ENCODE results near the gene LRRC59. TPM values are rescaled to one million over a fixed set of nuclear protein-coding genes. Genes with fewer than 3 reads are reported as not detected.

The LRRC59 gene
- total and polyA plus RNA-seq, 2 of the 4 experiments (the other 2 are of a cell fraction): 139 to 233 TPM

DNA sequence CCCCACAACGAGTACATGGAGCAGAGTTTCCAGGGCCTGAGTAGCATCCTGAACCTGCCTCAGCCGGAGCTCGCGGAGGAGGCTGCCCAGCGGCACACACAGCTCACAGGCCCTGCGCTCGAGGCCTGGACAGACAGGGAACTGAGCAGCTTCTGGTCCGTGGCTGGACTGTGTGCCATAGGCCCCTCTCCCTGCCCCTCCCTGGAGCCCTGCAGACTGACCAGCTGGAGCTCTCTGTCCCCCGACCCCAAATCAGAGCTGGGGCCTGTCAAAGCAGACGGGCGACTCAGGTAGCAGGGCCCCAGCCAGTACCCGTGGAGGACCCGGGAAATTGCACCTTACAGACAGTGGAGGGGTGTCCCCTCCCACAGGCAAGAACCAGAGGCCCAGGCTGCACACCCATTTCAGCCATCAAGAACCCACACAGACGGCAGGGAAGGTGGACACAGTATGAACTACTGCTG is 37.3 kb downstream of the LRRC59 start:
- POLR2A ChIA-PET (ENCODE audit: unreplicated experiment): interaction anchor here (0.6 kb wide), 3 partner anchors 13 to 113 kb away, joined by 3 to 7 read pairs (median 4); no protein-coding TSS in a partner anchor
- peaks cover 48% of the 10 kb centered on the region for H3K36me3 ChIP-seq (ENCODE audit: control insufficient read depth, insufficient read depth, low read length)

More for the DNA sequence above, 37.3 kb downstream of the LRRC59 start:
- intact Hi-C loops (cut with micrococcal nuclease) (no loop called here), dilution Hi-C loops (cut with HindIII; ENCODE audit: low sequenced_read_pairs, unreplicated experiment) (no loop called here), in situ Hi-C loops (cut with MboI; ENCODE audit: low sequenced_read_pairs) (no loop called here)
- Histone ChIP-seq H4K20me1 (ENCODE audit: insufficient read depth, low read length) (peaks cover 19% of the 10 kb centered on the region; the same call in 1 of the 2 replicates), H3K18ac (ENCODE audit: low read depth, low read length) (no peak overlapping the region), H3K9me3 (ENCODE audit: control insufficient read depth, insufficient read depth, low read length) (no peaks in the 10 kb centered on the region), H2BK20ac (ENCODE audit: low read depth, low read length) (no peak overlapping the region), H2BK120ac (ENCODE audit: low read depth, low read length) (no peak overlapping the region), H3K56ac (ENCODE audit: extremely low read depth, insufficient read depth, low read length) (no peak overlapping the region), H4K8ac (ENCODE audit: low read depth in 2 of 2, low read length in 2 of 2) (no peak overlapping the region), H3K4me1 (ENCODE audit: control insufficient read depth, insufficient read depth, low read length) (peaks cover 11% of the 10 kb centered on the region), H3K9me1 (ENCODE audit: insufficient read depth, low read length) (peaks cover 9% of the 10 kb centered on the region; the same call in 1 of the 2 replicates), H3K4ac (ENCODE audit: low read depth, low read length) (no peak overlapping the region), H2AK9ac (replicated peaks; ENCODE audit: low read depth, low read length, poor library complexity) (no peak overlapping the region), H3K4me3 (ENCODE audit: insufficient read depth, low read depth, low read length) (no peak overlapping the region), H3K79me1 (ENCODE audit: low read depth in 1 of 2, low read length in 2 of 2) (peaks cover 3 to 11% of the 10 kb centered on the region in 2 experiments; a peak in 1 of 4 replicates), H3K4me2 (ENCODE audit: low read depth, low read length) (no peak overlapping the region), H2BK15ac (ENCODE audit: low read depth, low read length) (no peak overlapping the region), H3K27ac (ENCODE audit: insufficient read depth, low read length) (no peak overlapping the region), H3K14ac (replicated peaks; ENCODE audit: low read depth, low read length) (no peak overlapping the region), H2AK5ac (ENCODE audit: low read depth, low read length) (no peak overlapping the region), H3K23ac (ENCODE audit: low read depth, low read length) (no peak overlapping the region), H3K9ac (ENCODE audit: low read depth, low read length) (no peak overlapping the region), H3K27me3 (ENCODE audit: control insufficient read depth, insufficient read depth, low read length) (no peaks in the 10 kb centered on the region), H4K91ac (ENCODE audit: insufficient read depth, low read depth, low read length) (no peak overlapping the region), H2AFZ (replicated peaks; ENCODE audit: low read length, poor library complexity) (no peak overlapping the region), H4K5ac (ENCODE audit: low read depth, low read length) (no peak overlapping the region), H2BK5ac (ENCODE audit: low read depth, low read length, poor library complexity, severe bottlenecking) (no peak overlapping the region)
- 98% methylated on average over 7 of the region's 14 CpGs; no CpG with 5 or more reads in 1 of the 2 experiments for WGBS, 2 experiments (ENCODE audit: extremely low coverage in 2 of 2, insufficient read length in 1 of 2)
- CTCF ChIA-PET: interaction anchor here (0.7 kb wide), 1 partner anchor 13 kb away, joined by 6 read pairs; no protein-coding TSS in a partner anchor
- TF ChIP-seq RCOR1 (IDR thresholded peaks at IDR 0.05; ENCODE audit: insufficient replicate concordance, low read length) (no peak), BHLHE40 (IDR thresholded peaks at IDR 0.05; ENCODE audit: low read depth, low read length) (no peak), POLR2A (IDR thresholded peaks at IDR 0.05; ENCODE audit: low read depth, low read length) (no peak), SMC3 (IDR thresholded peaks at IDR 0.05; ENCODE audit: low read depth, low read length) (no peak), MAFK (IDR thresholded peaks at IDR 0.05; ENCODE audit: low read depth, low read length) (no peak), RFX5 (IDR thresholded peaks at IDR 0.05; ENCODE audit: low read depth, low read length) (no peak), CHD1 (IDR thresholded peaks at IDR 0.05; ENCODE audit: low read depth, low read length) (no peak), FOS (IDR thresholded peaks at IDR 0.05; ENCODE audit: low read depth, low read length) (no peak), MXI1 (IDR thresholded peaks at IDR 0.05; ENCODE audit: borderline replicate concordance, low read depth, low read length) (no peak), RAD21 (IDR thresholded peaks at IDR 0.05; ENCODE audit: low read length) (no peak), CEBPB (IDR thresholded peaks at IDR 0.05; ENCODE audit: low read depth, low read length) (no peak), MAZ (IDR thresholded peaks at IDR 0.05; ENCODE audit: borderline replicate concordance, low read depth, low read length) (no peak), NFE2L2 (IDR thresholded peaks at IDR 0.05; ENCODE audit: low read depth, low read length) (no peak)
- TF ChIP-seq, protein P1, sequence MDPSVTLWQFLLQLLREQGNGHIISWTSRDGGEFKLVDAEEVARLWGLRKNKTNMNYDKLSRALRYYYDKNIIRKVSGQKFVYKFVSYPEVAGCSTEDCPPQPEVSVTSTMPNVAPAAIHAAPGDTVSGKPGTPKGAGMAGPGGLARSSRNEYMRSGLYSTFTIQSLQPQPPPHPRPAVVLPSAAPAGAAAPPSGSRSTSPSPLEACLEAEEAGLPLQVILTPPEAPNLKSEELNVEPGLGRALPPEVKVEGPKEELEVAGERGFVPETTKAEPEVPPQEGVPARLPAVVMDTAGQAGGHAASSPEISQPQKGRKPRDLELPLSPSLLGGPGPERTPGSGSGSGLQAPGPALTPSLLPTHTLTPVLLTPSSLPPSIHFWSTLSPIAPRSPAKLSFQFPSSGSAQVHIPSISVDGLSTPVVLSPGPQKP (IDR thresholded peaks at IDR 0.05; ENCODE audit: borderline replicate concordance, low read depth, low read length): no peak
- TF ChIP-seq, protein P2, sequence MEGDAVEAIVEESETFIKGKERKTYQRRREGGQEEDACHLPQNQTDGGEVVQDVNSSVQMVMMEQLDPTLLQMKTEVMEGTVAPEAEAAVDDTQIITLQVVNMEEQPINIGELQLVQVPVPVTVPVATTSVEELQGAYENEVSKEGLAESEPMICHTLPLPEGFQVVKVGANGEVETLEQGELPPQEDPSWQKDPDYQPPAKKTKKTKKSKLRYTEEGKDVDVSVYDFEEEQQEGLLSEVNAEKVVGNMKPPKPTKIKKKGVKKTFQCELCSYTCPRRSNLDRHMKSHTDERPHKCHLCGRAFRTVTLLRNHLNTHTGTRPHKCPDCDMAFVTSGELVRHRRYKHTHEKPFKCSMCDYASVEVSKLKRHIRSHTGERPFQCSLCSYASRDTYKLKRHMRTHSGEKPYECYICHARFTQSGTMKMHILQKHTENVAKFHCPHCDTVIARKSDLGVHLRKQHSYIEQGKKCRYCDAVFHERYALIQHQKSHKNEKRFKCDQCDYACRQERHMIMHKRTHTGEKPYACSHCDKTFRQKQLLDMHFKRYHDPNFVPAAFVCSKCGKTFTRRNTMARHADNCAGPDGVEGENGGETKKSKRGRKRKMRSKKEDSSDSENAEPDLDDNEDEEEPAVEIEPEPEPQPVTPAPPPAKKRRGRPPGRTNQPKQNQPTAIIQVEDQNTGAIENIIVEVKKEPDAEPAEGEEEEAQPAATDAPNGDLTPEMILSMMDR (conservative IDR thresholded peaks at IDR 0.05; ENCODE audit: low read depth, low read length): no peak
- TF ChIP-seq, protein P3, sequence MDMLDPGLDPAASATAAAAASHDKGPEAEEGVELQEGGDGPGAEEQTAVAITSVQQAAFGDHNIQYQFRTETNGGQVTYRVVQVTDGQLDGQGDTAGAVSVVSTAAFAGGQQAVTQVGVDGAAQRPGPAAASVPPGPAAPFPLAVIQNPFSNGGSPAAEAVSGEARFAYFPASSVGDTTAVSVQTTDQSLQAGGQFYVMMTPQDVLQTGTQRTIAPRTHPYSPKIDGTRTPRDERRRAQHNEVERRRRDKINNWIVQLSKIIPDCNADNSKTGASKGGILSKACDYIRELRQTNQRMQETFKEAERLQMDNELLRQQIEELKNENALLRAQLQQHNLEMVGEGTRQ (IDR thresholded peaks at IDR 0.05; ENCODE audit: low read depth, low read length): no peak
- ATAC-seq (ENCODE audit: low read depth) (no peak), DNase-seq (no peak)
- BruUV-seq (replicated peaks): no TSS peak
